DOHH2 (cell line): Measurements from ENCODE around the gene CBLN1.
"Not testable (repeated sequence)": the region's sequence is repeated elsewhere in the genome, so short reads cannot be mapped to it uniquely, and the experiment has no call there.

ENCODE experiments used
- H3F3A ChIP-seq: fragments of 200-600 bp; sonication (generic), shearing (Covaris generic); 2 replicates; pipeline ENCODE4 v1.6.0; 2016; ENCODE audit warnings: antibody characterized with exemption, mild to moderate bottlenecking; ENCODE audit not compliant: control insufficient read depth, insufficient read depth
- H3K27ac ChIP-seq: fragments of 200-600 bp; sonication (generic); 2 replicates; pipeline ENCODE4 v1.5.1; 2014; ENCODE audit warnings: low read depth, mild to moderate bottlenecking, low read length, moderate library complexity
- H3K27me3 ChIP-seq: fragments of 200-600 bp; sonication (generic); 2 replicates; pipeline ENCODE4 v1.6.1; 2014; ENCODE audit warnings: mild to moderate bottlenecking, low read length, mixed read lengths; ENCODE audit not compliant: control insufficient read depth
- H3K36me3 ChIP-seq: fragments of 200-600 bp; sonication (generic); 2 replicates; pipeline ENCODE4 v1.6.1; 2014; ENCODE audit warnings: mild to moderate bottlenecking, low read length, moderate library complexity, mixed read lengths; ENCODE audit not compliant: control insufficient read depth
- H3K4me1 ChIP-seq: fragments of 200-600 bp; sonication (generic); 2 replicates; pipeline ENCODE4 v1.6.1; 2014; ENCODE audit warnings: mild to moderate bottlenecking, low read length, mixed read lengths; ENCODE audit not compliant: control insufficient read depth
- H3K4me2 ChIP-seq: fragments of 200-600 bp; sonication (generic); 2 replicates; pipeline ENCODE4 v1.6.0; 2014; ENCODE audit warnings: mild to moderate bottlenecking, low read length, moderate library complexity
- H3K4me3 ChIP-seq: fragments of 200-600 bp; sonication (generic); 2 replicates; pipeline ENCODE4 v1.5.1; 2014; ENCODE audit warnings: mild to moderate bottlenecking, low read length, mixed read lengths
- H3K79me2 ChIP-seq: fragments of 200-600 bp; sonication (generic); 2 replicates; pipeline ENCODE4 v1.6.1; 2014; ENCODE audit warnings: mild to moderate bottlenecking, low read length, mixed read lengths; ENCODE audit not compliant: control insufficient read depth
- H3K9me2 ChIP-seq: fragments of 200-600 bp; sonication (generic); replicated peaks from 2 replicates; pipeline ENCODE4 v1.6.1; 2014; ENCODE audit warnings: mild to moderate bottlenecking, low read length, mixed read lengths; ENCODE audit not compliant: control insufficient read depth
- H3K9me3 ChIP-seq: fragments of 200-600 bp; sonication (generic); 2 replicates; pipeline ENCODE4 v1.6.1; 2014; ENCODE audit warnings: antibody characterized with exemption, low read length, mixed read lengths; ENCODE audit not compliant: control insufficient read depth, insufficient read depth
- H4K20me1 ChIP-seq: fragments of 200-600 bp; sonication (generic); 2 replicates; pipeline ENCODE4 v1.6.0; 2014; ENCODE audit warnings: low read depth, mild to moderate bottlenecking, antibody characterized with exemption, low read length, moderate library complexity; ENCODE audit not compliant: control insufficient read depth, insufficient read depth
- CTCF ChIP-seq: fragments of 200-600 bp; sonication (generic); IDR thresholded peaks from one replicate; pipeline ENCODE4 v1.5.1; 2014; ENCODE audit warnings: antibody characterized with exemption, mild to moderate bottlenecking, low read depth, low read length; ENCODE audit not compliant: poor library complexity, severe bottlenecking
- EZH2phosphoT487 ChIP-seq: fragments of 200-600 bp; sonication (generic); IDR thresholded peaks from 2 replicates; pipeline ENCODE4 v1.6.1; 2017; ENCODE audit warnings: borderline replicate concordance, mild to moderate bottlenecking, antibody characterized with exemption, low read length, moderate library complexity, mixed read lengths

The CBLN1 gene

GRCh38 chr16:49259330-49259729 is 22.3 kb downstream of the CBLN1 start:
- Histone ChIP-seq H4K20me1 (no peaks in the 10 kb centered on the region), H3K4me1 (no peaks in the 10 kb centered on the region), H3K4me3 (no peak overlapping the region), H3K27me3 (no peaks in the 10 kb centered on the region), H3K4me2 (no peak overlapping the region), H3K36me3 (no peaks in the 10 kb centered on the region), H3F3A (no peaks in the 10 kb centered on the region), H3K79me2 (no peaks in the 10 kb centered on the region), H3K27ac (no peak overlapping the region), H3K9me3 (no peaks in the 10 kb centered on the region), H3K9me2 (no peaks in the 10 kb centered on the region)
- TF ChIP-seq EZH2phosphoT487 (no peak), CTCF (no peak)

GRCh38 chr16:49250689-49251088 is 30.9 kb downstream of the CBLN1 start:
- H3K27ac ChIP-seq = no peak overlapping the region
- TF ChIP-seq EZH2phosphoT487 (no peak), CTCF (no peak)

GRCh38 chr16:49248227-49248626 is 33.4 kb downstream of the CBLN1 start:
- no peak overlapping the region for H3K4me3 ChIP-seq
- H3K36me3 ChIP-seq = no peaks in the 10 kb centered on the region
- H3K9me3 ChIP-seq = no peaks in the 10 kb centered on the region
- no peaks in the 10 kb centered on the region for H4K20me1 ChIP-seq
- TF ChIP-seq CTCF = no peak
- no peak for TF ChIP-seq EZH2phosphoT487
- H3F3A ChIP-seq = no peaks in the 10 kb centered on the region
- no peaks in the 10 kb centered on the region for H3K9me2 ChIP-seq
- H3K27me3 ChIP-seq = no peaks in the 10 kb centered on the region
- no peak overlapping the region for H3K4me2 ChIP-seq
- H3K27ac ChIP-seq = no peak overlapping the region
- H3K4me1 ChIP-seq = no peaks in the 10 kb centered on the region
- no peaks in the 10 kb centered on the region for H3K79me2 ChIP-seq

More at GRCh38 chr16:49250689-49251088, 30.9 kb downstream of the CBLN1 start:
- Histone ChIP-seq H3K27me3 (no peaks in the 10 kb centered on the region), H3K36me3 (no peaks in the 10 kb centered on the region), H3K9me2 (no peaks in the 10 kb centered on the region), H3K4me2 (no peak overlapping the region), H3K4me3 (no peak overlapping the region), H3F3A (no peaks in the 10 kb centered on the region), H3K4me1 (no peaks in the 10 kb centered on the region), H3K9me3 (no peaks in the 10 kb centered on the region), H3K79me2 (no peaks in the 10 kb centered on the region), H4K20me1 (no peaks in the 10 kb centered on the region)

GRCh38 chr16:49236216-49236615 is 45.4 kb downstream of the CBLN1 start:
- Histone ChIP-seq H3K9me3 (no peaks in the 10 kb centered on the region), H3K9me2 (no peaks in the 10 kb centered on the region), H3K4me1 (no peaks in the 10 kb centered on the region), H3K79me2 (no peaks in the 10 kb centered on the region), H3K27ac (no peak overlapping the region), H4K20me1 (no peaks in the 10 kb centered on the region), H3K36me3 (no peaks in the 10 kb centered on the region), H3K4me2 (no peak overlapping the region), H3K4me3 (no peak overlapping the region), H3K27me3 (no peaks in the 10 kb centered on the region), H3F3A (no peaks in the 10 kb centered on the region)
- TF ChIP-seq EZH2phosphoT487 (no peak), CTCF (no peak)

- H3K4me2 ChIP-seq, H3K27ac ChIP-seq, H3K79me2 ChIP-seq, H3K36me3 ChIP-seq, H3K9me3 ChIP-seq, H3K4me1 ChIP-seq, H3K4me3 ChIP-seq, H3F3A ChIP-seq, H4K20me1 ChIP-seq, H3K27me3 ChIP-seq, H3K9me2 ChIP-seq: not testable (repeated sequence)
Observed at GRCh38 chr16:49228335-49228734, 53.3 kb downstream of the CBLN1 start.
